MM.1S (cell line): Measurements from ENCODE around the gene ANTKMT.

Experiments
- DNase-seq: peaks from one replicate; pipeline ENCODE4 v3.0.0-alpha.2; 2015
- H2AFZ ChIP-seq: fragments of 300-600 bp; sonication (generic); 2 replicates; pipeline ENCODE4 v1.6.0; 2016; ENCODE audit warnings: antibody characterized with exemption, low read length
- H3F3A ChIP-seq: fragments of 300-600 bp; sonication (generic); 2 replicates; pipeline ENCODE4 v1.6.1; 2016; ENCODE audit warnings: mild to moderate bottlenecking, antibody characterized with exemption, low read length, moderate library complexity, mixed read lengths; ENCODE audit not compliant: insufficient read depth
- H3K27ac ChIP-seq: fragments of 300-600 bp; sonication (generic); 2 replicates; pipeline ENCODE4 v1.5.1; 2016; ENCODE audit warnings: mild to moderate bottlenecking, low read length
- H3K27me3 ChIP-seq: fragments of 300-600 bp; sonication (generic); replicated peaks from 2 replicates; pipeline ENCODE4 v1.6.0; 2016; ENCODE audit warnings: low read length; ENCODE audit not compliant: insufficient read depth
- H3K36me3 ChIP-seq: fragments of 300-600 bp; sonication (generic); replicated peaks from 2 replicates; pipeline ENCODE4 v1.6.1; 2016; ENCODE audit warnings: mild to moderate bottlenecking, low read length, mixed read lengths; ENCODE audit not compliant: insufficient read depth
- H3K4me1 ChIP-seq: fragments of 300-600 bp; sonication (generic); 2 replicates; pipeline ENCODE4 v1.6.1; 2016; ENCODE audit warnings: low read length, mixed read lengths
- H3K4me2 ChIP-seq: fragments of 300-600 bp; sonication (generic); 2 replicates; pipeline ENCODE4 v1.6.0; 2016; ENCODE audit warnings: low read depth, low read length
- H3K4me3 ChIP-seq: fragments of 300-600 bp; sonication (generic); 2 replicates; pipeline ENCODE4 v1.5.1; 2016; ENCODE audit warnings: low read length, mixed read lengths
- H3K79me2 ChIP-seq: fragments of 300-600 bp; sonication (generic); 2 replicates; pipeline ENCODE4 v1.6.1; 2016; ENCODE audit warnings: mixed run types, low read length, mixed read lengths
- H3K9ac ChIP-seq: fragments of 300-600 bp; sonication (generic); 2 replicates; pipeline ENCODE4 v1.6.1; 2016; ENCODE audit warnings: low read length, mixed read lengths
- H3K9me2 ChIP-seq: fragments of 300-600 bp; sonication (generic); replicated peaks from 2 replicates; pipeline ENCODE4 v1.6.1; 2016; ENCODE audit warnings: mild to moderate bottlenecking, low read length, mixed read lengths; ENCODE audit not compliant: insufficient read depth
- H3K9me3 ChIP-seq: fragments of 300-600 bp; sonication (generic); replicated peaks from 2 replicates; pipeline ENCODE4 v1.6.1; 2016; ENCODE audit warnings: mild to moderate bottlenecking, low read length, mixed read lengths; ENCODE audit not compliant: insufficient read depth
- H4K20me1 ChIP-seq: fragments of 300-600 bp; sonication (generic); 2 replicates; pipeline ENCODE4 v1.6.1; 2016; ENCODE audit warnings: mild to moderate bottlenecking, low read length, moderate library complexity, mixed read lengths; ENCODE audit not compliant: insufficient read depth
- CTCF ChIP-seq: fragments of 300-600 bp; sonication (generic); IDR thresholded peaks from 2 replicates; pipeline ENCODE4 v1.5.1; 2016; ENCODE audit warnings: antibody characterized with exemption, low read length, mixed read lengths
- EZH2 ChIP-seq: fragments of 300-600 bp; sonication (generic); optimal IDR thresholded peaks from 2 replicates; pipeline ENCODE3; 2017; ENCODE audit warnings: low read depth, mild to moderate bottlenecking, antibody characterized with exemption, low read length, mixed read lengths
- EZH2phosphoT487 ChIP-seq: fragments of 300-600 bp; sonication (generic); IDR thresholded peaks from 2 replicates; pipeline ENCODE4 v1.6.1; 2018; ENCODE audit warnings: antibody characterized with exemption, low read length

The ANTKMT gene

DNA sequence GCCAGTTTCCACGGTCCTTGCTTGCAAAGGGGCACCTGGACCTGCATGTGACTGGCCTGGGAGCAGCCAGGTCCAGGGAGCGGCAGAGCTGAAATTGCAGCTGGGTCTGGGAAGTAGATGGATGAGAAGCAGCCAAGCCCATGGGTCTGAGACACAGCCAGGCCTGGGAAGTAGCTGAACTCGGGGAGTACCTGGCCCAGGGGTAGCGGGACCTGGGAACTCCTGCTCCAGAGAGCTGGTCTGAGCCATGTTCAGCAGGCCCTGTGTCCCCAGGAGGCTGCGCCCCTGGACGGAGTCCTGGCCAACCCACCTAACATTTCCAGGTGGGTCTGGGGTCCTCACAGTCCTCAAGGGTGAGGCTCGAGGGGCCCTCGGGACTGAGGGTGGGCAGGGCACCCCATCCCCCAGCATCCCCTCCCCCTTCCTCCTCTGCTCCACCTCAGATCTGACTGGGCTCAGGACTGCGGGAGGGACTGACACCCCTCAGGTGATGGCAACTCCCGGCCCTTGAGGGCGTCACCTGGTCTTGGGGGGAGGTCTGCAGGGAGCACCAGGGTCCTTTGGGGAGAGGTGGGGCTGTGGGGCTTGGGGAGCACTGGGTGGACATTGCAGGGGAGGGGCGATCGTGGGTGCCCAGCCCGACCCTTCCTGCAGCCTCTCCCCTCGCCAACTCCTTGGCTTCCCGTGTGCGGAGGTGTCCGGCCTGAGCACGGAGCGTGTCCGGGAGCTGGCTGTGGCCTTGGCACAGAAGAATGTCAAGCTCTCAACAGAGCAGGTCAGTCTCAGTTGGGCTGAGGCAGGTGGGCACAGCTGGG, 42.6 kb downstream of the ANTKMT start:
- no peak for DNase-seq
- H3K9ac ChIP-seq = no peak overlapping the region
- TF ChIP-seq CTCF (no peak), EZH2phosphoT487 (no peak), EZH2 (no peak)
- H3K79me2 ChIP-seq = no peaks in the 10 kb centered on the region
- no peaks in the 10 kb centered on the region for H3F3A ChIP-seq
- peaks cover 49% of the 10 kb centered on the region for H3K27me3 ChIP-seq
- H3K9me2 ChIP-seq = no peaks in the 10 kb centered on the region
- H2AFZ ChIP-seq = no peak overlapping the region
- no peak overlapping the region for H3K4me3 ChIP-seq
- H3K4me1 ChIP-seq = no peaks in the 10 kb centered on the region
- no peaks in the 10 kb centered on the region for H4K20me1 ChIP-seq
- H3K4me2 ChIP-seq = no peak overlapping the region
- no peaks in the 10 kb centered on the region for H3K9me3 ChIP-seq
- no peak overlapping the region for H3K27ac ChIP-seq
- H3K36me3 ChIP-seq = no peaks in the 10 kb centered on the region

- Histone ChIP-seq H3K9me3 (no peaks in the 10 kb centered on the region), H3K4me2 (no peak overlapping the region), H3K4me1 (no peaks in the 10 kb centered on the region), H3F3A (no peaks in the 10 kb centered on the region), H3K79me2 (no peaks in the 10 kb centered on the region), H3K27ac (no peak overlapping the region), H3K4me3 (no peak overlapping the region), H3K9me2 (no peaks in the 10 kb centered on the region), H3K9ac (no peak overlapping the region), H2AFZ (no peak overlapping the region), H3K36me3 (no peaks in the 10 kb centered on the region), H3K27me3 (peaks cover 43% of the 10 kb centered on the region), H4K20me1 (no peaks in the 10 kb centered on the region)
- TF ChIP-seq CTCF (no peak), EZH2phosphoT487 (no peak), EZH2 (no peak)
- no peak for DNase-seq
Observed at GRCh38 chr16:764184-764750, 43.3 kb downstream of the ANTKMT start.

GRCh38 chr16:764848-765487, 44.0 kb downstream of the ANTKMT start:
- no peak overlapping the region for H3K4me3 ChIP-seq
- H4K20me1 ChIP-seq = no peaks in the 10 kb centered on the region
- H3K79me2 ChIP-seq = no peaks in the 10 kb centered on the region
- H2AFZ ChIP-seq = no peak overlapping the region
- no peaks in the 10 kb centered on the region for H3K4me1 ChIP-seq
- H3K27ac ChIP-seq = no peak overlapping the region
- no peaks in the 10 kb centered on the region for H3F3A ChIP-seq
- no peaks in the 10 kb centered on the region for H3K9me2 ChIP-seq
- no peak overlapping the region for H3K9ac ChIP-seq
- no peak for DNase-seq
- TF ChIP-seq EZH2phosphoT487 (no peak), CTCF (no peak), EZH2 (no peak)
- H3K27me3 ChIP-seq = peaks cover 36% of the 10 kb centered on the region
- no peaks in the 10 kb centered on the region for H3K9me3 ChIP-seq
- no peak overlapping the region for H3K4me2 ChIP-seq
- H3K36me3 ChIP-seq = no peaks in the 10 kb centered on the region
